ENCODE measurements around the gene PRKCA.
"Not testable (repeated sequence)": the region's sequence is repeated elsewhere in the genome, so short reads cannot be mapped to it uniquely, and the experiment has no call there.

The PRKCA gene

GRCh38 chr17:66691644-66692420 is 389.4 kb downstream of the PRKCA start:
- no peak for DNase-seq

- DNase-seq = no peak
Observed at GRCh38 chr17:66692421-66692690, 389.9 kb downstream of the PRKCA start.

- DNase-seq = no peak
Observed at GRCh38 chr17:66695098-66695497, 392.7 kb downstream of the PRKCA start.

GRCh38 chr17:66698270-66698669 is 395.9 kb downstream of the PRKCA start:
- no peak for DNase-seq

GRCh38 chr17:66701462-66701861 is 399.0 kb downstream of the PRKCA start:
- DNase-seq = no peak

- no peak for DNase-seq
Observed at GRCh38 chr17:66702106-66702936, 399.9 kb downstream of the PRKCA start.

GRCh38 chr17:66704858-66705520 is 402.6 kb downstream of the PRKCA start:
- DNase-seq = no peak

GRCh38 chr17:66706851-66707450 is 404.5 kb downstream of the PRKCA start:
- no peak for DNase-seq

GRCh38 chr17:66711401-66711800 is 409.0 kb downstream of the PRKCA start:
- DNase-seq = no peak

GRCh38 chr17:66711881-66712321 is 409.5 kb downstream of the PRKCA start:
- no peak for DNase-seq

GRCh38 chr17:66712453-66712852 is 410.0 kb downstream of the PRKCA start:
- no peak for DNase-seq

- DNase-seq = not testable (repeated sequence)
Observed at GRCh38 chr17:66713021-66713532, 410.7 kb downstream of the PRKCA start.

- no peak for DNase-seq
Observed at GRCh38 chr17:66713533-66714042, 411.2 kb downstream of the PRKCA start.

- no peak for DNase-seq
Observed at GRCh38 chr17:66714046-66715023, 411.9 kb downstream of the PRKCA start.

GRCh38 chr17:66715076-66715675 is 412.8 kb downstream of the PRKCA start:
- DNase-seq = no peak

GRCh38 chr17:66715745-66716156 is 413.3 kb downstream of the PRKCA start:
- DNase-seq = no peak

GRCh38 chr17:66716236-66717026 is 414.0 kb downstream of the PRKCA start:
- DNase-seq = no peak

- DNase-seq = no peak
Observed at GRCh38 chr17:66717641-66718058, 415.2 kb downstream of the PRKCA start.

GRCh38 chr17:66720027-66720426 is 417.6 kb downstream of the PRKCA start:
- DNase-seq = no peak

- no peak for DNase-seq
Observed at GRCh38 chr17:66720567-66720966, 418.2 kb downstream of the PRKCA start.
